ENCODE data around the gene ZNF14. TPM values are rescaled to one million over a fixed set of nuclear protein-coding genes. Genes with fewer than 3 reads are reported as not detected.
A peak's percentile ranks its signal among the peaks of the same experiment; 100 is the strongest.

The ZNF14 gene
- total and polyA plus RNA-seq, 2 of the 13 experiments (the other 11 are each of a cell fraction or from before 2014, with no cell fraction given), result 1.9 to 6.2 TPM

- TF ChIP-seq KMT2A (CRISPR knock-in tag; IDR thresholded peaks at IDR 0.05) (0 out of 2 replicates have a peak, but pooled peaks have one; percentile 21), CHD2 (IDR thresholded peaks at IDR 0.05; ENCODE audit: low read depth, low read length) (peak; percentile 13; the same call in 1 of the 2 replicates), ZHX2 (IDR thresholded peaks at IDR 0.05; ENCODE audit: low read depth) (peak; percentile 94), ZHX2 (CRISPR knock-in tag; IDR thresholded peaks at IDR 0.05; ENCODE audit: borderline replicate concordance) (0 out of 2 replicates have a peak, but pooled peaks have one; percentile 11), ZNF770 (CRISPR knock-in tag; IDR thresholded peaks at IDR 0.05) (peak; percentile 41; the same call in 1 of the 2 replicates), FOSL2 (CRISPR knock-in tag; IDR thresholded peaks at IDR 0.05) (peak; percentile 28; the same call in 1 of the 2 replicates), ZNF839 (CRISPR knock-in tag; IDR thresholded peaks at IDR 0.05; ENCODE audit: borderline replicate concordance) (peak; percentile 71; the same call in 1 of the 2 replicates), SP4 (CRISPR knock-in tag; IDR thresholded peaks at IDR 0.05) (peak; percentile 76; the same call in 1 of the 2 replicates), GABPA (IDR thresholded peaks at IDR 0.05; ENCODE audit: low read depth, low read length) (peak; percentile 95), GABPA (CRISPR knock-in tag; IDR thresholded peaks at IDR 0.05; ENCODE audit: low read depth) (peak; percentile 94), HOXA5 (CRISPR knock-in tag; IDR thresholded peaks at IDR 0.05) (peak; percentile 60; the same call in 1 of the 2 replicates), NFE2L1 (CRISPR knock-in tag; IDR thresholded peaks at IDR 0.05; ENCODE audit: borderline replicate concordance) (0 out of 2 replicates have a peak, but pooled peaks have one; percentile 70), ETV5 (CRISPR knock-in tag; IDR thresholded peaks at IDR 0.05; ENCODE audit: borderline replicate concordance) (peak; percentile 83), ATF3 (CRISPR knock-in tag; IDR thresholded peaks at IDR 0.05) (no peak), RAD21 (CRISPR knock-in tag; IDR thresholded peaks at IDR 0.05) (peak; percentile 55), HDAC6 (IDR thresholded peaks at IDR 0.05; ENCODE audit: low read depth, low read length) (no peak), ATF7 (IDR thresholded peaks at IDR 0.05) (no peak), ATF7 (CRISPR knock-in tag; IDR thresholded peaks at IDR 0.05) (no peak), ZNF121 (CRISPR knock-in tag; IDR thresholded peaks at IDR 0.05) (no peak), ZSCAN31 (CRISPR knock-in tag; IDR thresholded peaks at IDR 0.05; ENCODE audit: low read depth) (peak; percentile 78), NR2C2 (CRISPR knock-in tag; IDR thresholded peaks at IDR 0.05; ENCODE audit: borderline replicate concordance) (peak; percentile 98), ZFY (CRISPR knock-in tag; IDR thresholded peaks at IDR 0.05) (peak; percentile 85)
Measured at GRCh38 chr19:19663256-19664120, 69.4 kb downstream of the ZNF14 start, which contains the start of gene ATP13A1 (continued).
